Dendritic cell treated with granulocyte-macrophage colony-stimulating factor and Interleukin-4, amounts not matched to agents 40 ng/mL and 50 ng/mL, for 4 days (primary cell): ENCODE results near the gene C22orf39.

Experiments
- H3K27ac Mint-ChIP-seq: one replicate; pipeline ENCODE4 v1.8.0; 2022; ENCODE audit warnings: mild to moderate bottlenecking, mixed read lengths
- H3K27me3 Mint-ChIP-seq: one replicate; pipeline ENCODE4 v1.8.0; 2022; ENCODE audit warnings: mild to moderate bottlenecking, mixed read lengths
- H3K36me3 Mint-ChIP-seq: one replicate; pipeline ENCODE4 v1.8.0; 2022; ENCODE audit warnings: low read depth, mixed read lengths
- H3K4me1 Mint-ChIP-seq: one replicate; pipeline ENCODE4 v1.8.0; 2022; ENCODE audit warnings: low read depth, mixed read lengths
- H3K4me3 Mint-ChIP-seq: one replicate; pipeline ENCODE4 v1.8.0; 2022; ENCODE audit warnings: mild to moderate bottlenecking, moderate library complexity, mixed read lengths
- H3K9me3 Mint-ChIP-seq: one replicate; pipeline ENCODE4 v1.8.0; 2022; ENCODE audit warnings: mixed read lengths
- intact Hi-C: fragments of 100-400 bp; cut with micrococcal nuclease; formaldehyde crosslinking; loops from one replicate; pipeline ENCODE4 v1.15.0; 2022

The C22orf39 gene

GRCh38 chr22:19398652-19399051 lies 48.9 kb downstream of the C22orf39 start:
- H3K4me3 Mint-ChIP-seq, result no peak overlapping the region
- no peaks in the 10 kb centered on the region for H3K9me3 Mint-ChIP-seq
- H3K27me3 Mint-ChIP-seq, result no peaks in the 10 kb centered on the region
- H3K27ac Mint-ChIP-seq, result no peak overlapping the region
- no peaks in the 10 kb centered on the region for H3K4me1 Mint-ChIP-seq
- H3K36me3 Mint-ChIP-seq, result peaks cover 86% of the 10 kb centered on the region
- intact Hi-C loops, result no loop called here

GRCh38 chr22:19398206-19398605 lies 49.3 kb downstream of the C22orf39 start:
- peaks cover 91% of the 10 kb centered on the region for H3K36me3 Mint-ChIP-seq
- intact Hi-C loops, result no loop called here
- H3K9me3 Mint-ChIP-seq, result no peaks in the 10 kb centered on the region
- H3K27ac Mint-ChIP-seq, result no peak overlapping the region
- no peak overlapping the region for H3K4me3 Mint-ChIP-seq
- H3K27me3 Mint-ChIP-seq, result no peaks in the 10 kb centered on the region
- H3K4me1 Mint-ChIP-seq, result no peaks in the 10 kb centered on the region

DNA sequence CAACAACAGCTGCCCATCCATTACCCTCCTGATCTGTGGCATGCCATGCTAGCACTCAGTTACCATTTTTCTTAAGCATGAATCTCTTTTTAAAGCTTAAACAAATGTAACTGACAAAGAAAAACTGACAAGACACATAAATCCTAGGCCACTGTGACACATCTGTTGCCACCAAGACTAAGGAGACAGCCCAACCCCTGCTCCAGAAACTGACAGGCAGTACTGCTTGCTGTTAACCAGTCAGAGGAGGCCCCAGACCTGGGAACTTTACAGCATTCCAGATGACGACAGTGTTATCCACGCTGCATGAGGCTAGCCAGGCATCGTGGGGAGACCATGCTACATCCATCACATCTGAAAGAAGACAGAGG lies 49.8 kb downstream of the C22orf39 start:
- H3K36me3 Mint-ChIP-seq, result peaks cover 96% of the 10 kb centered on the region
- H3K4me3 Mint-ChIP-seq, result no peak overlapping the region
- intact Hi-C loops, result no loop called here
- no peak overlapping the region for H3K27ac Mint-ChIP-seq
- no peaks in the 10 kb centered on the region for H3K4me1 Mint-ChIP-seq
- no peaks in the 10 kb centered on the region for H3K27me3 Mint-ChIP-seq
- H3K9me3 Mint-ChIP-seq, result no peaks in the 10 kb centered on the region

DNA sequence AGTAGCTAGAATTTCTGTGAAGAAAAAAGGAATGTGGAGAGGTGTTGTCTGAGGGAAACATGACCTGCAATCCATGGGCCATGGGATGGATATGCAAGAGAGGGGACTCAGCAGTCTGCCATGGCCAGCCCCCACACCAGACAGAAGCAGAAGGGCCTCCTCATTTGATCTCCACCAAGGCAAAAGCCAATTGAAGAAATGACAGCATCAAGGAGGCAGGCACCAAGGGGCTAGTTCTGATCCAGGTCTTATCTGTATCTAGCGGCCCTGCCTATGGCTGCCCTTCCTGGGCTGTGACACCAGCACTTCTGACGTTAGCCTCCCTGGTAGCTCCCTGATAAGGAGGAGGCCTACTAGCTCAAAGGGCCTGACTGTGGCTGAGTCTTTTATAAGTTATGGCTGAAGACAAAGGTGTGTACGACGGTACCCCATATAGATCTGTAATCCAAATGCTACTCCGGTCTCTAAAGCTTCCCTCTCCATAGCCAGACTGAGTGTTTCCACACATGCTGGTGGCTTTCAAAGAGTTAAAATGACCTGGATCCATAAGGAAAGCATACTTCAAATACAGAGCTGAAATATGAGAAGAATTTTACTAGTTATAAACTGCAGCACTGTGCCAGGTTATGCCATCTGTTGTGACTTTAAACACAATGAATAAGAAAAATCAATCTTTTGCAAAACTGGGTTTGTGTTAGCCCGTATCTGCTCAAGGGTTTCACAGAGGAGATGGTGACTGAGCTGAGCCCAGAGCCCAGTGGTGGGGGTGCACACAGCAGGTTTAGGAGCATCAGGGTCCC lies 50.4 kb downstream of the C22orf39 start:
- H3K9me3 Mint-ChIP-seq, result no peaks in the 10 kb centered on the region
- H3K27ac Mint-ChIP-seq, result no peak overlapping the region
- intact Hi-C loops, result no loop called here

GRCh38 chr22:19396561-19396933 lies 51.0 kb downstream of the C22orf39 start:
- intact Hi-C loops, result no loop called here
- Mint-ChIP-seq H3K36me3 (peaks cover 100% of the 10 kb centered on the region), H3K4me1 (no peaks in the 10 kb centered on the region), H3K4me3 (no peak overlapping the region), H3K9me3 (no peaks in the 10 kb centered on the region), H3K27me3 (no peaks in the 10 kb centered on the region), H3K27ac (no peak overlapping the region)

More for the DNA sequence above, 50.4 kb downstream of the C22orf39 start:
- H3K36me3 Mint-ChIP-seq, result peaks cover 100% of the 10 kb centered on the region
- no peak overlapping the region for H3K4me3 Mint-ChIP-seq
- no peaks in the 10 kb centered on the region for H3K4me1 Mint-ChIP-seq
- no peaks in the 10 kb centered on the region for H3K27me3 Mint-ChIP-seq

- H3K4me3 Mint-ChIP-seq, result no peak overlapping the region
- intact Hi-C loops, result no loop called here
- no peaks in the 10 kb centered on the region for H3K9me3 Mint-ChIP-seq
- no peak overlapping the region for H3K27ac Mint-ChIP-seq
- peaks cover 98% of the 10 kb centered on the region for H3K36me3 Mint-ChIP-seq
- no peaks in the 10 kb centered on the region for H3K27me3 Mint-ChIP-seq
- no peaks in the 10 kb centered on the region for H3K4me1 Mint-ChIP-seq
These were observed 52.2 kb downstream of the C22orf39 start for GRCh38 chr22:19395276-19395675.

DNA sequence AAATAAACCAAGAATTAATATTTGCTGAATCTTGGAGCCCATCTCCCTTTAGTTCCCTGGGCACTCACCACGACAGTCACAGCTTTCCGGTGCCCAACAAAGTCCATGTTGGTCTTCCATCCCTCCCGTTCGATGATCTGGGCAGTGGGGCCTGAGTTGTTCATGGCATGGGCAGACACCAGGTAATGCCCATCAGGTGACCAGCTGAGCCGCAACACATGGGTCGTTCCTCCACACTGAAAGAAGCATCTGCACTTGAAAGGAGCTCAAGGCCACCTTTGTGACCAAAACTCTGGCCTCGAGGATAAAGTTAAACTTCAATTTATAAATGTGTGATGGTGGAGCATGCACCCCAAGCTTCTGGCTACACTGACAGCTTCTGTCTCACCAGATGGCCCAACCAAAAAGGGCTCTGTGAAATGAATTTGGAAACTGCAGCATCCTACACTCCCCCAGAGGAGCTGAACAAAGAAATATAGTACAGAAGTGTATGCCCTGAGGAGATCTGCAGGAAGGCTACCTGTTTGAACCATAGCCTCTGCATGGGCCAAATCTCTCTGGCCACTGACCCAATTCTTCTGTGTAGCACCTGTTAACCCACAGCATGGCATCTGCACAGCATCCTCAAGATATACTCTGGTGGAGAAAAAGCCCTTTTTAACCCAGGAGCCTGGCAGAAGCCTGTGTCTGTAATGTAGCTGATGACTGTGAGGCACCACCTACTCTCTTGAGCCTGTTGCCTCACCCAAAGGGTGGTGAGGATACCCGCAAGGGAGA lies 53.0 kb downstream of the C22orf39 start:
- Mint-ChIP-seq H3K4me3 (no peak overlapping the region), H3K27me3 (no peaks in the 10 kb centered on the region), H3K9me3 (no peaks in the 10 kb centered on the region), H3K36me3 (peaks cover 98% of the 10 kb centered on the region), H3K27ac (no peak overlapping the region), H3K4me1 (no peaks in the 10 kb centered on the region)
- intact Hi-C loops, result no loop called here

DNA sequence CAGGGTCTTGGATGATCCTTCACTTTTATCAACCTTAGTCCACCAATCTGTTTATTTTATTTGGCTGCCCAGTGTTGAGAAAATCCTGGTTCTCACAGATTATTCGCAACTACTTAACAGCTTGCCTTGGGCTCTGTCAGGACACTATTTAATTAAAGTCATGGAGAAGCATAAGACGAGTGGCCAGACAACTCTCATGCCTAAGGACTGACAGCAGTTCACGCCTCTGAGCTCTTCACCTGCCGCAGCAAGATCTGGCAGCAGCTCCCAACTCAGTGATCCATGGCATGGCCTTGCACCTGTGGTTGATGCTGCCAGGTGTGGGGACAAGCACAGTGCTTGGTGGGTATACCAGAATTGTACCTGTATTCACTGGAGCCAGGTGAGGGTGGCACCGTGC lies 53.8 kb downstream of the C22orf39 start:
- no peaks in the 10 kb centered on the region for H3K4me1 Mint-ChIP-seq
- no peaks in the 10 kb centered on the region for H3K27me3 Mint-ChIP-seq
- intact Hi-C loops, result no loop called here
- no peak overlapping the region for H3K27ac Mint-ChIP-seq
- H3K36me3 Mint-ChIP-seq, result peaks cover 98% of the 10 kb centered on the region
- H3K4me3 Mint-ChIP-seq, result no peak overlapping the region
- no peaks in the 10 kb centered on the region for H3K9me3 Mint-ChIP-seq
